Eye (tissue), 1 donor: ENCODE results near the gene SPOP.
A peak's percentile ranks its signal among the peaks of the same experiment; 100 is the strongest.

ENCODE experiments used
- DNase-seq: peaks from one replicate; pipeline ENCODE4 v3.0.0-alpha.2; 2015

Gene SPOP

GRCh38 chr17:49582789-49583188 is 95.1 kb downstream of the SPOP start:
- DNase-seq, result no peak

DNA sequence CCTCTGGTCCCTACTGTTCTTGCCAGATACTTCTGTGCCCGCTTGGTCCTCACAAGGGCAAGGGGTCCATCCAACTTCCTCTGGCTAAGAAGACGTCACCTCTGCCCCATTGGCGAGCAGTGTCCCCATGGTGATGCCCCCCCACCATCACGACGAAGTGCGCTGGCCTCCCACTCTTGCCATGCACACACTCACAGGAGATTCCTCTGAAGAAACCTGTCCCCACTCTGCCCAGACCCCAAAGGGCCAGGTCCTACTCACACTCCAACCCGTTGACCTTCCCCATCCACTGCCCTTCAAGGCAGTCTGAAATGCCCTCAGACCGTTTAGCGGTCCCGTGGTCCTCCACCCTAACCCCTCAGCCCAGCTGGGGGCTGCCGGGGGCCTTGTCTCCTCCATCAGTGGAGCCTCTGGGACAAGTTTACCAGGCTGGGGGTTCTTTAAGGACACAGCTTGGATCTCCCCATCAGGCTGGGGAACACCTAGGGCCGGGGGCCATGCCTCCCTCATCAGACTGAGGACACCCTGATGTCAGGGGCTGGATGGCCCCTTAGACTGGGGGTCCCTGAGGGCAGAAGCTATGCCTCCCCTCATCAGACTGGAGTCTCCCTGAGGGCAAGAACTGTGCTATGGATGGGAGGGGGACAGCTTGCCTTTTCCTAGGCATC is 95.7 kb downstream of the SPOP start:
- no peak for DNase-seq

DNA sequence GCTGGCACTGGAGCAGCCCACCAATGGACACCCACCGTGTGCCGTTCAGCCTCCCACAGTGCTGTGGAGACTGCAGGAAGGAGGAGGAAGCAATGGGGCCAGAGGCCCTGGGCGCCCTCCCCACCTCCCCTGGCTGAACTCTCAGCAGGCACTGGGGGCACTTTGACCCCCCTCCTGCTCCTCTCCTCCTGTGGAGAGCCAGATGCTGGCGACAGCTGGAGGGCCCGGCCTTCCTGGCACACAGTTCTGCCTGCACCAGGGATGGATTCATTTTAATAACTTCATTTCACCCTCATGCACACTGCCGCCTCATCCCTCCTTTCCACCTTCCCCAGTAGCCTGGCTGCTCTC is 96.3 kb downstream of the SPOP start:
- DNase-seq, result no peak

GRCh38 chr17:49580981-49581647 is 96.8 kb downstream of the SPOP start:
- DNase-seq, result no peak

DNA sequence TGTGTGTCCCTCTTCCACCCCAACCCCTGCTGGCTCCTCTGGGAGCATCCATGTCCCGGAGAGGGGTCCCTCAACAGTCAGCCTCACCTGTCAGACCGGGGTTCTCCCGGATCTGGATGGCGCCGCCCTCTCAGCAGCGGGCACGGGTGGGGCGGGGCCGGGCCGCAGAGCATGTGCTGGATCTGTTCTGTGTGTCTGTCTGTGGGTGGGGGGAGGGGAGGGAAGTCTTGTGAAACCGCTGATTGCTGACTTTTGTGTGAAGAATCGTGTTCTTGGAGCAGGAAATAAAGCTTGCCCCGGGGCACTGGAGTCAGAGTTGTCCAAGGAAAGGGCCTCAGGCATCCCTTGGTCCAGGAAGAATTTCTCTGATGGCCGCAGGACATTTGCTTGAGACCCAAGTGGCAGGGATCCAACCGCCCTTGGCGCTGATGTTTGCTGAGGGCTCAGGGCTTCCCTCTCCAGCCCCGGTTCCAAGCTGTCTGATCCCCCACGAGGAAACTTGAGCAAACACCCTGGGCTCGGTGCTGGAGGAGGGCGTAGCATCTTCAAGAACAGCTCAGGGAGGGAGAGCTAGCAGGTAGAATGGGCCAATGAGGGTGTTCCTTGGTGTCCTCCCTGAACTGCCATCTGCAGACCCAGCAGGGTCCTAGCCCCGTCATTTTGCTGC is 97.7 kb downstream of the SPOP start:
- no peak for DNase-seq

- no peak for DNase-seq
These were observed 98.4 kb downstream of the SPOP start for GRCh38 chr17:49579522-49579921.

GRCh38 chr17:49578952-49579500 is 98.9 kb downstream of the SPOP start:
- DNase-seq, result no peak

GRCh38 chr17:49578414-49578813 is 99.5 kb downstream of the SPOP start:
- no peak for DNase-seq

GRCh38 chr17:49577963-49578362 is 99.9 kb downstream of the SPOP start:
- DNase-seq, result no peak

GRCh38 chr17:49577650-49577934 is 100.3 kb downstream of the SPOP start:
- DNase-seq, result no peak

DNA sequence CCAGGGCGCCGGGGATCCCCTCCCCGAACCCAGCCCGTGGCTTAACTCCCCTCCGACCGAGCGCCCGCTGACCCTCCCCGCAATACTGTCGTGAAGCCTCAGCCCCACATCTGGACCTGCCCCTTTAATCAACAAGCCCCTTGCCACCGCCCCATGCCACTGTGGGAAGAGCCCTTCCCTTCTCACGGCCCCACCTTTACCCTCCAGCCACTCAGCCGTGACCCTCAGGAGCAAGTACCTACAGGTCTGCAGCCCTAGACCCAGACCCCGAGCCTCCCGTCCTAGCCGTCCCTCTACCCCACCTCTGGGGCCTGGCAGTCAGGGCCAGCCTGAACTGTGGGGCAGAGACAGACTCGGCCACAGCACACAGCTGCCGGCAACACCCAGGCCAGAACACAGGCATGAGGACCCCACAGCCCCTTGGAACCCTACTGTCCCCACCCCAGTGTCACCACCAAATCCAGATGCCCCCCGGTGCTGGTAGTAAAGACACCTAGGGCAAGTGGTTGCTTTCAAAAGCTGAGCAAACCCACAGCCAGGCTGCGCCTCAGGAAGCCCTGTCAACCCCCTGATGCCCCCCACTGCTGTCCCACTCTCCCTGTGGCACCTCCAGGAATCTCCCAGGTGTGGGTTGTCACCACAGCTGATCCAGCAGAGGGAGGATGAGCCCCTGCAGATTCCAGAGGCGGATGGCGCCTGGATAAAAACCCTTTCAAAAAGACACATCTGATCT is 100.8 kb downstream of the SPOP start:
- DNase-seq, result no peak

DNA sequence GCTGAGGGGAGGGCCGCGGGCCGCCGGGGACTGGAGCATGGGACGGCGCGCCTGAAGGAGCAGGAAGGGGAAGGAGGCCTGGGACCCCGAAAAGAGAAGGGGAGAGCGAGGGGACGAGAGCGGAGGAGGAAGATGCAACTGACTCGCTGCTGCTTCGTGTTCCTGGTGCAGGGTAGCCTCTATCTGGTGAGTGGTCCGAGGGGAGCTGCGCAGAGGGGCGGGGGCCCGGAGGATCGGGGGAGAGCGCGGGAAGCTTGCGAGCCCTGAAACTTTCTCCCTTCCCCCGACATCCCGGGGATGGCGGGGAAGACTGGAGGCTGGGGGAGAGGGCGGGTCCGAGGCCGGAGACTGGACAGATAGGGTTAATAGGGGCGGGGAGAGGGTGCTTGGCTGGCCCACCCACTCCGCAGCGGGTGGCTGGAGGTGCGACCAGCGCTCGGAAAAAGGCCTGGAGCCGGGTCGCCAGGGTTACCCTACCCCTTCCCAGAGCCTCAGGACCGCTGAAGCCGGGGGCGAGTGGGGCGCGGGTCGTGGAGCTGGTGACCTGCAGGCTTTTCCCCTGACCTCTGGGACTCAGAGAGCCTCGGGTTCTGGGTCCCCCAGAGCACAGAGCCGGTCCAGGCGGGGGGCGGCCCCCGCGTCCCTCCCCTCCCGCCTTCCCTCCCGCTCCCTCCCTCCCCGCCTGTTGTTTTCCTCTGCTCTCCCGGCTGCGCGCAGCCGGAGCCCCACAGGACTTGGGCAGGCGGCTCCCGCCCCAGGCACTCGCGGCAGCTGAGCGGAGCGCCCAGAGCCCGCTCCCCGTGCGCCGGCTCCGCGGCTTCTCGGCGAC is 101.6 kb downstream of the SPOP start:
- DNase-seq, result peak; percentile 69

DNA sequence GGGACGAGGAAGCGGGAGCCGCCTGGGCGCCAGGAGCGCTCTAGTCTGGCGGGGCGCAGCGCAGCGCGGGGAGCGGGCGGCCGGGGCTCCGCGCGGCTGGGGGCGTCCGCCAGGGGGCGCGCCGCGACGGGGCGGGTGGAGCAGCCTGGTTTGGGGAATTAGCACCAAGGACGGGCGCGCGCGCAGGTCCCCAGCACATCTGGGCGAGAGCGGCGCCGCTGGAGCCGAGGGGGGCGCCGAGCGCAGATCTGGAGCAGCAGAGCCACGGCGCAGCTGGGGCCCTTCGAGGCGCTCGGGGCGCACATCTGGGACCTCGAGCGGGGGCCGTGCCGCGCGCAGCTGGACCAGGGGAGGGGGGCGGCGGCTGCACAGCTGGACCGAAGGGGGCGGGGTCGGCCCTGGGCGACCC is 102.2 kb downstream of the SPOP start, which contains the start of gene NXPH3:
NXPH3 (plus strand) TSS at position 193 of the 409 bp plus-strand sequence. CDS start 349 bp downstream, outside the sequence.
- peak; percentile 65 for DNase-seq

DNA sequence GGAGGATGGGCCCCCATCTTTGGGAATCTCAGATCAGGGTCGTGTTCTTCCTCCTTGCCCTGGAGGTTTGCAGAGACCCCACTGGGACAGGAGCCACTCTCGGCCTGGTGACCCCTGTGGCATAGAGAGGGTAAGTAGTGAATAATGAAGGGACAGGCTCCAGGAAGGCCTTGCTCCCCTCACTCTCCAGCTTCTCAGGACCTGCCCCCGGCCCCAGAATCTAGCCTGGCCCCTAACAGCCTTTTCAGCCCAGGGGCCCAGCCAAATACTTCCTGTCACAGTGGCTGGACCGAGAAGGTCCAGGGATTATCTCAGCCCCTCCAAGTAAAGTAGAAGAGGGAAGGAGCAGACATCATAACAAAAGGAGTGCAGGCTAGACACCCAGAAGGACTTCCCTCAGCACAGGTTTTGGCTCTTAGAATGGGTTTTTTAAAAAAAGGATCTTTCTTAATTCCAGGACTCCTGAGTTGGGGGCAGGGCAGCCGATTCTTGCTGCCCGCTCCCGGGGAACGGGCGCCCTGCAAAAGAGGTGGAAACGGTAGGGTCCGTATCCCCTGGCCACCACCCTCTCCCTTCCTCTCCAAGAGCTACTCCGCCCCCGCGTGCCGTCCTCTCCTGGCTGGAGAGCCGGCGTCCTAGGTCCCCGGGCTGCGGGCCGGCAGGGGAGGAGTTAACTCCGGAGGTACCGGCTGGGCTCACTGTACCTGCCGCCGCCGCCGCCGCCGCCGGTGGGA is 102.8 kb downstream of the SPOP start:
- DNase-seq, result no peak

DNA sequence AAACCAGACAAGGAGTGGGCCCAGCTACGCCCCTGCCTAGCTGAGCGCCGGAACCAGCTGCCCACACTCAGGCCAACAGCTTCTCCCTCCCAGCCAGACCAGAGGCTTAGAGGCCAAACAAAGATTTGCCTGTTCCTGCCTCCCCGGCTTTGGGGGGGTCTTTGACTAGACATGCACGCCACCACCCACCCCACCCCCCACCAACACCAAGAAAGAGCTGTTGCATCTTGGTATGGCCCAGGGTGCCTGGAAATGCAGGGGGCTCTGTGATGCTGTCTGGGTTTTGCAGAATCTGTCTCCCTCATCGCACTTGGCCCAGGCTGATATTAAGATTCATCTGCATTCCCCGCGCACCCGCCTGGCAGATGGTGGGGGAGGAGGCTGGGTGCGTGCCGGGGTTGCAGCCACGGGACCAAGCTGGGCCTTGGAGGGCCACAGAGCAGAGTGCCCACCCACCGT is 103.5 kb downstream of the SPOP start:
- DNase-seq, result no peak

- no peak for DNase-seq
These were observed 104.2 kb downstream of the SPOP start for GRCh38 chr17:49573510-49574322.

DNA sequence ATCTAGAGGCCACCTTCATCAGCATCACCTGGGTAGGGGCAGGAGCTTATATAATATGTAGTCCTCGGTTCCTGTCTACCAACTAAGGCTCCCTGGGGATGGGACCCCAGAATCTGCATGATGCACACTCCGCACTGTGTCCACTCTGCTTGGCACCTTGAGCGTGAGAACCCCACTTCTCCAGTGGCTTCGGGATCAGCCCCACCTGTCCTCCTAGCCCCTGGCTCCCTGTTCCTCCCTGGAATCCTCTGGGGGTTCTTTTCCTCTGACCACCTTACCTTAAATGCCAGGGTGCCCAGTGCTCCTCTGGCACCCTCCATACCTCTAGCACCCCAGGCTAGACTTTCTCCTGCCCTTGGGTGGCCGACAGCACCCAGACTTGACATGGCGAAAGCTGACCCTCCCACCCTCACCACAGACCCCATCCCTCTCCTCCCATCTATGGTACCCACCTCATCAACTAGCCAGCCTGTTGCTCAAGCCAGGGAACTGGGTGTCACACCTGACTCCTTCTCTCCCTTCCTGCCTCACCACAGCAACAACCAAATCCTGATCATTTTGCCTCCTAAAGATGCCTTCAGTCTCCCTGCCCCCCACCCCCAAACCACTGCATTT is 105.0 kb downstream of the SPOP start:
- DNase-seq, result no peak

GRCh38 chr17:49572226-49572625 is 105.7 kb downstream of the SPOP start:
- no peak for DNase-seq

DNA sequence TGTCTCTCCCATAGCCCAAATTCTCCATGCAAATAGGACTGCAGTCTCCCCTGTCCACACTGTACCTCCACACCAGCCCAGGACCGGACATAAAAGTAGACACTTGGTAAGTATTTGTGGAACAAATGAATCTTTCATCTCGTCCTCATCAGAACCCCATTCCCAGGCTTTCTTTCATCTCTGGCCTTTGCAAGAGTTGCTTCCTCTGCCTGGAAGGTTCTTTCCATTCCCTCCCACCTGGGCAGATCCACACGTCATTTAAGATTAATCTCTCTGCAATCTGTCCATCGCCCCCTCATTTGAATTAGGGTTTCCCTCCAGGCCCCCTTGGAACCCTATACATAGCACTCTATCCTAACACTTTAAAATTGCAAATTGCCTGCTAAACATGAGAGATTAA is 106.1 kb downstream of the SPOP start:
- no peak for DNase-seq

GRCh38 chr17:49571283-49571682 is 106.6 kb downstream of the SPOP start:
- DNase-seq, result no peak
